ENCODE results near the gene NTM. TPM values are rescaled to one million over a fixed set of nuclear protein-coding genes. Genes with fewer than 3 reads are reported as not detected.

NTM gene
- total RNA-seq, 4 donors from 2014 or later, result 0.21 to 3.2 (median 0.84) TPM

DNA sequence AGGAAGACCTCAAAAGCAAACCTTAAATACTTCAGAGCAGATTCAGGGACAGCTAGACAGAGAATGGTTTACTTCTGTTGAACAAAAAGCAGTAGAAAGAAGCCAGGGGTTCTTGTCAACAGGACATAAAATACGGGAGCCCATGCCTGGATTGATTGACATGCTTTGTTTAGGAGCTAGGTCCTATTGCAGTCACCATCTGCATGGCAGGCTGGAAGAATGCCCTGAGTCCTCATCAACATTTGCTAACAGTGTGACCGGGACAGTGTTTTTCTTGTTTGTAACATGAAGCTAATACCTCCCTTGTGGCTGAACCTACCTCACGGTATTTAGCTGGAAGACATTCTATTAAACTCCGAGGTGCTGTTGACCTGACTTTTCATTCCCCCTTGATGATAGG, 225.4 kb downstream of the NTM start:
- intact Hi-C loops (cut with DNase I), result no loop called here
- WGBS, 2 donors, result 51 to 63% methylated on average over 4 of the region's 4 CpGs
- H3K9me3 ChIP-seq, result no peaks in the 10 kb centered on the region

DNA sequence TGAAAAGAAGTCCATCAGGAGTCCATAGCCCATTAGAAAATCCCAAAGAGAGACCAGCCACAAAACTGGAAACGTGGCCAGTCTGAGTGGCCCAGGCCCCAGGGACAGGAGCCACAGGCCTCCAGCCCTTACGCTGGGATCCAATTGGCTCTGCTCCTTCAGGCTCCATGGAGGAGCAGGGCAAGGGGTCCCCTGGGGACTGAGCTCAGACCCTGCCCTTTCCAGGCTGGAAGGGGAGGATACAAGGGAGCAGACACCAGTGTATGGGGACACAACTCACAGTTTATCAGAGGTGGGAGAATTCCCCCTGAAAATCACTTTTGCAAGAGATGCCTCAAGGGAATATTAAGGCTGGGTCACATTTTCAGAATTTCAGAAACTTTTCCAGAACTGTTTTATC, 227.5 kb downstream of the NTM start:
- Histone ChIP-seq H3K36me3 (no peaks in the 10 kb centered on the region), H3K4me1 (no peaks in the 10 kb centered on the region), H3K27me3 (peaks cover 0 to 10% (median 0%) of the 10 kb centered on the region in 4 donors), H3K9me3 (no peaks in the 10 kb centered on the region), H3K27ac (no peak overlapping the region), H3K4me3 (no peak overlapping the region)
- DNase-seq, result no peak
- no peak for TF ChIP-seq POLR2A (IDR thresholded peaks at IDR 0.05)
- TF ChIP-seq, protein P1, sequence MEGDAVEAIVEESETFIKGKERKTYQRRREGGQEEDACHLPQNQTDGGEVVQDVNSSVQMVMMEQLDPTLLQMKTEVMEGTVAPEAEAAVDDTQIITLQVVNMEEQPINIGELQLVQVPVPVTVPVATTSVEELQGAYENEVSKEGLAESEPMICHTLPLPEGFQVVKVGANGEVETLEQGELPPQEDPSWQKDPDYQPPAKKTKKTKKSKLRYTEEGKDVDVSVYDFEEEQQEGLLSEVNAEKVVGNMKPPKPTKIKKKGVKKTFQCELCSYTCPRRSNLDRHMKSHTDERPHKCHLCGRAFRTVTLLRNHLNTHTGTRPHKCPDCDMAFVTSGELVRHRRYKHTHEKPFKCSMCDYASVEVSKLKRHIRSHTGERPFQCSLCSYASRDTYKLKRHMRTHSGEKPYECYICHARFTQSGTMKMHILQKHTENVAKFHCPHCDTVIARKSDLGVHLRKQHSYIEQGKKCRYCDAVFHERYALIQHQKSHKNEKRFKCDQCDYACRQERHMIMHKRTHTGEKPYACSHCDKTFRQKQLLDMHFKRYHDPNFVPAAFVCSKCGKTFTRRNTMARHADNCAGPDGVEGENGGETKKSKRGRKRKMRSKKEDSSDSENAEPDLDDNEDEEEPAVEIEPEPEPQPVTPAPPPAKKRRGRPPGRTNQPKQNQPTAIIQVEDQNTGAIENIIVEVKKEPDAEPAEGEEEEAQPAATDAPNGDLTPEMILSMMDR (IDR thresholded peaks at IDR 0.05), result no peak
- intact Hi-C loops (cut with DNase I), result no loop called here
- no CpG with 5 or more reads among the region's 2 CpGs for WGBS, 2 donors

More for the DNA sequence above, 225.4 kb downstream of the NTM start:
- no peaks in the 10 kb centered on the region for H3K36me3 ChIP-seq
- H3K27ac ChIP-seq, result no peak overlapping the region
- TF ChIP-seq, protein P1 (IDR thresholded peaks at IDR 0.05), result no peak
- TF ChIP-seq POLR2A (IDR thresholded peaks at IDR 0.05), result no peak
- no peak overlapping the region for H3K4me3 ChIP-seq
- no peaks in the 10 kb centered on the region for H3K4me1 ChIP-seq
- no peak for DNase-seq
- peaks cover 0 to 10% (median 0%) of the 10 kb centered on the region in 4 donors for H3K27me3 ChIP-seq

DNA sequence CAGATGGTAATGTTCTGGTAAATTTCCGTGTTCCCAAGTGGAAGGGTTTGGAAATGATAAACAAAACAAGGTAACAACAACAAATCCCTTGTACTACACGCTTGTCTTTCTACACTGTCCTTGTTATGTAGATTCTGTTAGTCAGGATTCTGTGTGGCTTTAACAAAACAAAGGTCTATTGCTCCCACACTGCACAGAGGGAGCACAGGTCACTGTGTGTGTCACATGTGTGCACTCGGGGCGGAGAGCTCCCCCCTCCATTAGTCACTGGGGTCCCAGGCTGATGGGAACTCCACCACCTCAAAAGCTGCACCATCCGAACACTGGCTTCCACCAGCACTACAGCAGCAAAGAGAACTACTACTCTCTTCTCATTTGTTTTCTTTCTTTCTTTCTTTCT, 227.9 kb downstream of the NTM start:
- H3K4me3 ChIP-seq, result no peak overlapping the region
- H3K36me3 ChIP-seq, result no peaks in the 10 kb centered on the region
- DNase-seq, result no peak
- no peaks in the 10 kb centered on the region for H3K4me1 ChIP-seq
- H3K9me3 ChIP-seq, result no peaks in the 10 kb centered on the region
- H3K27ac ChIP-seq, result no peak overlapping the region
- peaks cover 0 to 10% (median 0%) of the 10 kb centered on the region in 4 donors for H3K27me3 ChIP-seq
- intact Hi-C loops (cut with DNase I), result no loop called here
- 56 to 64% methylated on average over 5 of the region's 5 CpGs for WGBS, 2 donors
- TF ChIP-seq, protein P1 (IDR thresholded peaks at IDR 0.05), result no peak
- no peak for TF ChIP-seq POLR2A (IDR thresholded peaks at IDR 0.05)

DNA sequence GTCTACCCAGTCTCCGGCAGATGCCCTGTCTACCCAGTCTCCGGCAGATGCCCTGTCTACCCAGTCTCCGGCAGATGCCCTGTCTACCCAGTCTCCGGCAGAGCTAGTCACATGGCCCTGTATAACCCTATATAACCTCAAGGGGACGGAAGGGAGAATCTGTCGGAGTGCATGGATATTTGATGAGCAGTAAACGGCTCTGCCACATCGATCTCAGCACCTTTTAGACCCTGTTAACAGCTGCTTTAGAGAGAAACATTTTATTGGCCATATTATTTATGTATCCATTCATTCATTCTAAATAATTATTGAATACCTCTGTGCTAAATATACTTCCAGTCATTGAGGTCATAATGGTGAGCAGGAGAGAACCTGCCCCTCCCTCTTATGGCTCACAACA, 228.9 kb downstream of the NTM start:
- Histone ChIP-seq H3K27me3 (peaks cover 0 to 10% (median 0%) of the 10 kb centered on the region in 4 donors), H3K36me3 (no peaks in the 10 kb centered on the region), H3K9me3 (no peaks in the 10 kb centered on the region), H3K27ac (no peak overlapping the region), H3K4me1 (no peaks in the 10 kb centered on the region), H3K4me3 (no peak overlapping the region)
- no peak for DNase-seq
- WGBS, 2 donors, result 76 to 77% methylated on average over 4 to 8 of the region's 8 CpGs
- TF ChIP-seq, protein P1 (IDR thresholded peaks at IDR 0.05), result no peak
- TF ChIP-seq POLR2A (IDR thresholded peaks at IDR 0.05), result no peak
- intact Hi-C loops (cut with DNase I), result no loop called here

DNA sequence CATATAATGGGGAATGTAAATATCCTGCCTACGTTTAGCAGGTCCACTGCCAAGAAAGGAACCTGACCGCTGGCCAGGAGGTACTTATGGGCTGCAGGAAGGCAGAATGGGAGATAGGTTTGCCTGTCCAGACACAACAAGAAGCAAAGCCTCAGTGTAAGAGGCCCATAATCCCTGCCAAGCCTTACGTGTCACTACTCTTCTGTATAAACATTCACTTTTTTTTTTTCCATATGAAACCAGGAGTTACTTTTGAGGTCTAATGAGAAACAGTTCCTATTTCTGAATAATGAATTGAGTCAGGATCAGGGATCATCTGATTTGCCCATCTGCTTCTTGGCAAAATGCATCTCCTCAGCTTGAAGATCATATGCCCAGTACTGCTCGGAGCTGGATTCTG, 230.2 kb downstream of the NTM start:
- DNase-seq, result no peak
- H3K36me3 ChIP-seq, result no peaks in the 10 kb centered on the region
- WGBS, 2 donors, result 28 to 41% methylated on average over 4 of the region's 4 CpGs
- H3K4me3 ChIP-seq, result no peak overlapping the region
- H3K9me3 ChIP-seq, result no peaks in the 10 kb centered on the region
- H3K4me1 ChIP-seq, result no peaks in the 10 kb centered on the region
- TF ChIP-seq, protein P1 (IDR thresholded peaks at IDR 0.05), result no peak
- TF ChIP-seq POLR2A (IDR thresholded peaks at IDR 0.05), result no peak
- H3K27me3 ChIP-seq, result peaks cover 0 to 1% (median 0%) of the 10 kb centered on the region in 4 donors
- intact Hi-C loops (cut with DNase I), result no loop called here
- no peak overlapping the region for H3K27ac ChIP-seq

Measured in esophagus squamous epithelium (tissue), 5 donors.